ENCODE results near the gene ZNF468.
"Not testable (repeated sequence)": the region's sequence is repeated elsewhere in the genome, so short reads cannot be mapped to it uniquely, and the experiment has no call there.

The ZNF468 gene

GRCh38 chr19:52823676-52824075, 33.7 kb downstream of the ZNF468 start:
- no peak for DNase-seq

- peak; percentile 77 for DNase-seq
These were observed 36.0 kb downstream of the ZNF468 start, which contains the start of gene ZNF28 for GRCh38 chr19:52821204-52821960. Gene ZNF28, minus strand, starts transcription at chr19:52821633. Its CDS starts 3,675 bp downstream, at chr19:52817958.

- DNase-seq: peak; percentile 67
These were observed 36.8 kb downstream of the ZNF468 start for GRCh38 chr19:52820472-52821203.

DNA sequence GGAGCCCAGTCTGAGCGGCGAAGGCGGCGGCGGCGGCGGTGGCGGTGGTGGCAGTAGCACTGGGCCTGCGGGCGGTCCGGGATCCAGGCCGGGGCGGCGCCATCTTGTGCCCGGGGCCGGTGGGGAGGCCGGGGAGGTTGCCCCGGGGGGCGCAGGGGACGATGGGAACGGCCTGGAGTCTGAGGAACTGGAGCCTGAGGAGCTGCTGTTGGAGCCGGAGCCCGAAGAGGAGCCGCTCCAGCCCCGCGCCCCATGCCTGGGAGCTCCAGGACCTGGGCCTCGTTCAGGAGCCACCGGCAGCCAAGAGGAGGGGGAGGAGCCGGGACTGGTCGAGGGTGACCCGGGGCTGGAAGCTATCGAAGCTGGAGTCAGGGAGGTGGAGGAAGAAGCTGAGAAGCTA, 47.6 kb downstream of the ZNF468 start:
- no peak for DNase-seq

- DNase-seq: not testable (repeated sequence)
These were observed 57.3 kb downstream of the ZNF468 start for GRCh38 chr19:52799950-52800640.

GRCh38 chr19:52789440-52789839, 68.0 kb downstream of the ZNF468 start:
- no peak for DNase-seq
